Left ventricle myocardium inferior (tissue), 1 donor: ENCODE results near the gene CARD19. TPM values are rescaled to one million over a fixed set of nuclear protein-coding genes. Genes with fewer than 3 reads are reported as not detected.
A peak's percentile ranks its signal among the peaks of the same experiment; 100 is the strongest.

Experiments
- DNase-seq: peaks from one replicate; pipeline ENCODE4 v3.0.0-alpha.2; 2020
- H3K27ac ChIP-seq: fragments of 200-600 bp; replicated peaks from 2 replicates; pipeline ENCODE4 v1.8.0; 2021
- H3K27me3 ChIP-seq: fragments of 200-600 bp; 2 replicates; pipeline ENCODE4 v1.8.0; 2021; ENCODE audit warnings: low read depth
- H3K36me3 ChIP-seq: fragments of 200-600 bp; 2 replicates; pipeline ENCODE4 v1.8.0; 2021
- H3K4me1 ChIP-seq: fragments of 200-600 bp; 2 replicates; pipeline ENCODE4 v1.8.0; 2021
- H3K4me3 ChIP-seq: fragments of 200-600 bp; 2 replicates; pipeline ENCODE4 v1.8.0; 2021; ENCODE audit warnings: mild to moderate bottlenecking, moderate library complexity
- H3K9me3 ChIP-seq: fragments of 200-600 bp; replicated peaks from 2 replicates; pipeline ENCODE4 v1.8.0; 2021
- intact Hi-C: fragments of 100-400 bp; cut with micrococcal nuclease; formaldehyde crosslinking; loops from one replicate; pipeline ENCODE4 v1.11.0; 2022
- total RNA-seq: library from RNA; stranded (reverse); fragmentation: NEBNext Ultra II Directional; extraction: Animal tissue kit (Norgen Biotek cat#: 25700); gene quantifications from one replicate; pipeline ENCODE4 v1.2.1, GENCODE V29; 2021
- TF ChIP-seq, protein P1 (sequence below): fragments of 200-600 bp; IDR thresholded peaks from 2 replicates; pipeline ENCODE4 v1.8.0; 2021; ENCODE audit warnings: antibody characterized with exemption, mild to moderate bottlenecking, borderline replicate concordance
- donor health status: DM: no; HTN: yes; CAD: no; lungs with severe emphysema.

Gene CARD19
- total RNA-seq, 1 donor from 2014 or later, result 35.8 TPM

DNA sequence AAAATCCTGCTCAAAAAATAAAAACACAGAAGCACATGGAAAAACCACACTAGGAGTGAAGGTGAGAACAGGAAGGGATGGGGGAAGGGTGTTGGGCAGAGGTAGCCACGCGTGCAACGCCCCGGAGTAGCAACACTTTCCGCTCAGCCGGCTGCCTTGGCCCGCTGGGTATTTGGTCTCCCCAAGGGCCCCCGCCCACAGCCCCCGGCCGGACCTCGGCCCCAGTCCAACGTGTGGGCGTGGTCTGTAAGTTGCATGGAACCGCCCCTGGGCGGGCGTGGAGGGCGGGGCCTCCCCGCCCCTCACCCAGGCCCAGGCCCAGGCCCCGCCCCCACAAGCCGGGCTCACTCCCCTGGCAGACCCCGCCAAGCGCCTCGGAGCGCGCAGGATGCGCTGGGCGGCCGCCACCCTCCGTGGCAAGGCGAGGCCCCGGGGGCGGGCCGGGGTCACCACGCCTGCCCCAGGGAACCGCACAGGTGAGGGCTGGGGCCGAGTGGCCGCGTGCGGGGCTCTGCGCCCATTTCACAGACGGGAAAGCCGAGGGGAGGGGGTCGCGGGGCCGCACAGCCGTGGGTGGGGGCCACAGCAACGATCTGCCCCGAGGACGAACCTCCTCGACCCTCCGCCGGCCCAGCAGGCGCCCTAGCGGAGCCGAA is 37.5 kb upstream of the CARD19 start, which contains the start of gene SUSD3:
SUSD3 (plus strand) TSS at position 347 of the 656 bp plus-strand sequence; CDS start at position 389, 42 bp downstream.
- H3K27me3 ChIP-seq, result peaks cover 45% of the 10 kb centered on the region
- TF ChIP-seq, protein P1, sequence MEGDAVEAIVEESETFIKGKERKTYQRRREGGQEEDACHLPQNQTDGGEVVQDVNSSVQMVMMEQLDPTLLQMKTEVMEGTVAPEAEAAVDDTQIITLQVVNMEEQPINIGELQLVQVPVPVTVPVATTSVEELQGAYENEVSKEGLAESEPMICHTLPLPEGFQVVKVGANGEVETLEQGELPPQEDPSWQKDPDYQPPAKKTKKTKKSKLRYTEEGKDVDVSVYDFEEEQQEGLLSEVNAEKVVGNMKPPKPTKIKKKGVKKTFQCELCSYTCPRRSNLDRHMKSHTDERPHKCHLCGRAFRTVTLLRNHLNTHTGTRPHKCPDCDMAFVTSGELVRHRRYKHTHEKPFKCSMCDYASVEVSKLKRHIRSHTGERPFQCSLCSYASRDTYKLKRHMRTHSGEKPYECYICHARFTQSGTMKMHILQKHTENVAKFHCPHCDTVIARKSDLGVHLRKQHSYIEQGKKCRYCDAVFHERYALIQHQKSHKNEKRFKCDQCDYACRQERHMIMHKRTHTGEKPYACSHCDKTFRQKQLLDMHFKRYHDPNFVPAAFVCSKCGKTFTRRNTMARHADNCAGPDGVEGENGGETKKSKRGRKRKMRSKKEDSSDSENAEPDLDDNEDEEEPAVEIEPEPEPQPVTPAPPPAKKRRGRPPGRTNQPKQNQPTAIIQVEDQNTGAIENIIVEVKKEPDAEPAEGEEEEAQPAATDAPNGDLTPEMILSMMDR, result no peak
- DNase-seq, result peak; percentile 54
- no peaks in the 10 kb centered on the region for H3K36me3 ChIP-seq
- H3K27ac ChIP-seq, result no peak within 1 kb of the TSS
- H3K9me3 ChIP-seq, result no peaks in the 10 kb centered on the region
- intact Hi-C loops, result no loop called here
- H3K4me3 ChIP-seq, result peak within 1 kb of the TSS; percentile 63
- H3K4me1 ChIP-seq, result peaks cover 25% of the 10 kb centered on the region

DNA sequence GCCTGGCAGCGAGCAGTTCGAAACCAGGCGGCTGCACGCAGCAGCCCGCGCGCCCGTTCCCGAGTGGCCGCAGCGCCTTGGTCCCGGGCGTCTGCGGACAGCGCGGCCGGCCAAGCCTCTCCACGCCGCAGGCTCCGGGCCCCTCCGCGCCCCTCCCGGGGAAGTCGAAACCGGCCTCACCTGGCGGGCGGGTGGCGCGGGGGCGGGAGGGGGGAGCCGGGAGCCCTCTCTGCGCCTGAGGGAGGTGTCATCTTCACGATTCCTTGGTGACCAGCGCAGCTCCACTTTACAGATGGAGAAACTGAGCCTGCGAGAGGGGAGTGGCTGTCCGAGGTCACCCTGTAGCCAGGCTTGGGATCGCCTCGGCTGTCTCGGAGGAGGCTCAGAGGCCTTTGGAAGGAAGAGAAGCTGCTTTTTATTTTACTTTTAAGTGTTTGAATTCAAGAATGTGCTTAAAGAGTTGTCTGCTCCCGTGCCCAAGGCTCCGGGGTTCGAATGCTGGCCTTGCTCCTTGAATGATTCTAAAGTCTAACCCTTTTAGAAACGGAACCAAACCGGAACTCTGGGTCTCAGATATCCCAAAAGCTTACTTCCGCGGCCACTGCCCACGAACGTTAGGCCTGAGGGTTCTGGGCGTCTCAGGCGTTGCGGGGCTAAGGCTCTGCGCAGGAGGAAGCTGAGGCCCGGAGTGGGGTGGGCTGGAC is 36.9 kb upstream of the CARD19 start:
- Histone ChIP-seq H3K27ac (no peak overlapping the region), H3K36me3 (no peaks in the 10 kb centered on the region), H3K4me3 (peak overlapping the region; percentile 63), H3K9me3 (no peaks in the 10 kb centered on the region), H3K4me1 (peaks cover 25% of the 10 kb centered on the region), H3K27me3 (peaks cover 45% of the 10 kb centered on the region)
- TF ChIP-seq, protein P1, result no peak
- intact Hi-C loops, result no loop called here
- DNase-seq, result no peak

DNA sequence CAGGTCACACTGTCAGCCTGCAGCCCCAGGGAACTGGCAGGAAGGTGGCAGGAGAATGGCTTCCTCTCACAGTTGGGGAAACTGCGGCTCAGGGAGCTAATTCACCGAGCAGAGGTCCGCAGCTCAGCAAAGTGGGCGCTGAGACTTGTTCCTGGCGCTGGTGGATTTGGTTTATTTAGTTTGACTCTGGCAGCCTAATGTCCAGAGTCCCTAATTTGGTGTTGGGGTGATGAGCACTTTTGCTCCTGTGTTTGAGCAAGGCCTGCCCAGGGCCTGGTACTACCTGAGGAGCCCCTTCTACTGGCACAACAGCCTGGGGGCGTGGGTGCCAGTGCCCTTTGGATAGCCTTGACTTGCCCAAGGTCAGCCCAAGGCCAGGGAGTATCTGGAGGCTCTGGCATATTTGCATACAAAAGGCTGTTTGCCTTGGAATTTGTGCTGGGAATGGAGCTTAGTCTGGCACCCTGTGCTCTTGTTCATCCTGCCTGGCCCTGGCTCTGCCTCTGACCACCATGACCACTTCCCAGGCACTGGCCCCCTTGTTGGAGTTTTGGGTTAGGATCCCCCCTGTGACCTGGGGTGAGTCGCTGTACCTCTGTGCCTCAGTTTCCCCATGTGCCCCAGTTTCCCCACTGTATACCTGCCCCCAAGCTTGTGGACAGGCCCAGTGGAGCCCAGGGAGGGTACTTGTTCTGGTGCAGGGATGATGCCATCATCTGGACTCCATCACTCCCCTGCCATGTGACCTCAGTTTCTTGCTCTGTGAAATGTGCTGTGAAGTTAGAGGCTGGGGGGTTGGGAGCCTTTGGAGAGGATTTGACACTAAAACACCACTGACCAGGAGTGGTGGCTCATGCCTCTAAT is 36.1 kb upstream of the CARD19 start:
- Histone ChIP-seq H3K27me3 (peaks cover 45% of the 10 kb centered on the region), H3K4me1 (peaks cover 25% of the 10 kb centered on the region), H3K9me3 (no peaks in the 10 kb centered on the region), H3K4me3 (peak overlapping the region; percentile 63), H3K36me3 (no peaks in the 10 kb centered on the region), H3K27ac (no peak overlapping the region)
- TF ChIP-seq, protein P1, result no peak
- DNase-seq, result no peak
- intact Hi-C loops, result no loop called here

DNA sequence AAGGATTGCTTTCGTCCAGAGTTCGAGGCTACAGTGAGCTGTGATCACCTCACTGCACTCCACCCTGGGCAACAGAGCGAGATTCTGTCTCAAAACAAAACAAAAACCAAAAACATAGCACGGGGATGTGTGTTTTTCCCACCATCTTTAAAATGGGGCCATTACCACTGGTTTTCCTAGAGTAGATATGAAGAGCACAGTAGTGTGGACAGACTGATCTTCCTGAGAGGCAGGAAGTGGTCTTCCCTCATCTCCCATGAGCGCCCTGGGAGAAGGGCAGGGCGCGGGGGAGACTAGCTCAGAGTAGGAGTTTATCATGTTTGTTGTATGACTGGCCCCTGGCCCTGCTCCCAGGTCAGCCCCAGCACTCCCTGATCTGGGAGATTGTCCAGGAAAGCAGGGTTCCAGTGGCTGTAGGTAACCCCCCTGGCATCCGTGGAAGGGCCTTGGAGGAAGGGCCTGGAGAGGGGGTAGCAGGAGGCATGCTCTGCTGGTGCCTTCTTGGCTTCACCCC is 35.2 kb upstream of the CARD19 start:
- Histone ChIP-seq H3K4me3 (no peak overlapping the region), H3K27ac (no peak overlapping the region), H3K9me3 (no peaks in the 10 kb centered on the region), H3K36me3 (no peaks in the 10 kb centered on the region), H3K4me1 (peaks cover 25% of the 10 kb centered on the region), H3K27me3 (peaks cover 45% of the 10 kb centered on the region)
- no peak for DNase-seq
- intact Hi-C loops, result no loop called here
- TF ChIP-seq, protein P1, result no peak

DNA sequence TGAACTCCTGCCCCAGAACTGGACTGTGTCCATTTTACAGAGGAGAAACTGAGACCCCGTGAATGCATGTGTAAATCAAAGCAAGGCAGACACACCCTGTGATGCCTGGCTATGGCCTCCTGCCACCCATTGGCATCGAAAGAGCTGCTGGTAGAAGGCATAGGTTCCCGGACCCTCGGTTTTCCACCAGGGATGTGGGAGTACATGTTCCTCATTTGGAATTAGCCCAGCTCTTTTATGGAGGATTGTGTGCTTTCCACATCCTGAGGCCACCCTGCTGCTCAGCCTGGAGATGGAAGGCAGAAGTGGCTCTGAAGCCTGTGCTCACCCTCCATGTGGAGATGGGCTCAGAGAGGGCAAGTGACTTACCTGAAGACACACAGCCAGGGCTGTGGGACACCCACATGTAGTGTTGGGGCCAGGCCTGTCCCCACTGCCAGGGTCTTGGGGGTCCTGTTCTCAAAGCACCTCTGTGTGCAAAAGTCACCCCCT is 34.7 kb upstream of the CARD19 start:
- intact Hi-C loops, result no loop called here
- H3K36me3 ChIP-seq, result no peaks in the 10 kb centered on the region
- peaks cover 45% of the 10 kb centered on the region for H3K27me3 ChIP-seq
- no peak for DNase-seq
- peaks cover 25% of the 10 kb centered on the region for H3K4me1 ChIP-seq
- H3K27ac ChIP-seq, result no peak overlapping the region
- H3K4me3 ChIP-seq, result no peak overlapping the region
- TF ChIP-seq, protein P1, result no peak
- H3K9me3 ChIP-seq, result no peaks in the 10 kb centered on the region
